Lower leg skin (tissue), 3 donors: ENCODE measurements around the gene TMPRSS3.

Source experiments
- CTCF ChIP-seq, 3 donors: fragments of 450-650 bp; IDR thresholded peaks; one replicate each; pipeline ENCODE4 v1.5.1; 2016; ENCODE audit warnings: antibody characterized with exemption in 3 of 3, mild to moderate bottlenecking in 3 of 3, moderate library complexity in 2 of 3
- POLR2A ChIP-seq, 2 donors: fragments of 450-650 bp; IDR thresholded peaks; one replicate each; pipeline ENCODE4 v1.6.1; 2016 to 2017; ENCODE audit warnings: antibody characterized with exemption in 2 of 2, mild to moderate bottlenecking in 1 of 2, moderate library complexity in 1 of 2

- no peak for TF ChIP-seq CTCF (IDR thresholded peaks at IDR 0.05)
- TF ChIP-seq POLR2A (IDR thresholded peaks at IDR 0.05): no peak
Measured at GRCh38 chr21:42431196-42431595, 35.3 kb upstream of the TMPRSS3 start.
